HTERT RPE-1 (cell line): Measurements from ENCODE around the gene TERT.

ENCODE experiments used
- in situ Hi-C: fragments of 300-500 bp; cut with MboI; formaldehyde crosslinking; loops from 4 replicates; pipeline ENCODE4 v1.14.3; 2020; ENCODE audit warnings: low sequenced_read_pairs

TERT gene

GRCh38 chr5:1265026-1265425 lies 29.8 kb downstream of the TERT start:
- in situ Hi-C loops, result no loop called here

- in situ Hi-C loops, result no loop called here
Measured at GRCh38 chr5:1264211-1264610, 30.7 kb downstream of the TERT start.

- in situ Hi-C loops, result no loop called here
Measured at GRCh38 chr5:1262381-1262780, 32.5 kb downstream of the TERT start.

- in situ Hi-C loops, result no loop called here
Measured at GRCh38 chr5:1261643-1262042, 33.2 kb downstream of the TERT start.

GRCh38 chr5:1259806-1260480 lies 34.9 kb downstream of the TERT start:
- in situ Hi-C loops, result no loop called here

- in situ Hi-C loops, result no loop called here
Measured at GRCh38 chr5:1257841-1258240, 37.0 kb downstream of the TERT start.

GRCh38 chr5:1257363-1257762 lies 37.5 kb downstream of the TERT start:
- in situ Hi-C loops, result no loop called here

- in situ Hi-C loops, result no loop called here
Measured at GRCh38 chr5:1256776-1257175, 38.1 kb downstream of the TERT start.

GRCh38 chr5:1255081-1255561 lies 39.7 kb downstream of the TERT start:
- in situ Hi-C loops, result no loop called here

GRCh38 chr5:1254196-1254595 lies 40.7 kb downstream of the TERT start:
- in situ Hi-C loops, result no loop called here

GRCh38 chr5:1253456-1254105 lies 41.3 kb downstream of the TERT start:
- in situ Hi-C loops, result no loop called here

GRCh38 chr5:1252681-1253080 lies 42.2 kb downstream of the TERT start:
- in situ Hi-C loops, result no loop called here

- in situ Hi-C loops, result no loop called here
Measured at GRCh38 chr5:1251678-1252580, 42.9 kb downstream of the TERT start.

- in situ Hi-C loops, result no loop called here
Measured at GRCh38 chr5:1249366-1250280, 45.2 kb downstream of the TERT start.

GRCh38 chr5:1247811-1248210 lies 47.1 kb downstream of the TERT start:
- in situ Hi-C loops, result no loop called here

GRCh38 chr5:1246711-1247431 lies 48.0 kb downstream of the TERT start:
- in situ Hi-C loops, result no loop called here

GRCh38 chr5:1245905-1246576 lies 48.8 kb downstream of the TERT start:
- in situ Hi-C loops, result no loop called here

- in situ Hi-C loops, result no loop called here
Measured at GRCh38 chr5:1244976-1245375, 49.9 kb downstream of the TERT start.

GRCh38 chr5:1244255-1244654 lies 50.6 kb downstream of the TERT start:
- in situ Hi-C loops, result no loop called here
